Heart left ventricle (tissue), 16 donors: ENCODE results near the gene C8B. TPM values are rescaled to one million over a fixed set of nuclear protein-coding genes. Genes with fewer than 3 reads are reported as not detected.

Experiments
- ATAC-seq, 4 donors: fragments of 200-7000 bp; cut with Tn5 transposase; one replicate each; pipeline ENCODE4 v1.9.1; 2020 to 2022; ENCODE audit warnings: moderate library complexity in 4 of 4, mild to moderate bottlenecking in 3 of 4, moderate number of reproducible peaks in 1 of 4
- DNase-seq, 5 donors: peaks; one replicate each; pipeline ENCODE4 v3.0.0-alpha.2; 2020
- H3K27ac ChIP-seq, 12 donors: fragments of 200-600 bp; sonication (generic) in 4 of 12; one replicate each; pipeline versions ENCODE4 v1.5.0 to v1.8.0; 2016 to 2022; ENCODE audit warnings: mild to moderate bottlenecking in 2 of 12
- H3K27me3 ChIP-seq, 9 donors: fragments of 200-600 bp; sonication (generic) in 2 of 9; one replicate each; pipeline versions ENCODE4 v1.5.1 to v1.8.0; 2016 to 2022; ENCODE audit warnings: mild to moderate bottlenecking in 3 of 9
- H3K36me3 ChIP-seq, 9 donors: fragments of 200-600 bp; sonication (generic) in 2 of 9; one replicate each; pipeline versions ENCODE4 v1.5.0 to v1.8.0; 2018 to 2022; ENCODE audit warnings: mild to moderate bottlenecking in 2 of 9
- H3K4me1 ChIP-seq, 12 donors: fragments of 200-600 bp; sonication (generic) in 4 of 12; one replicate each; pipeline versions ENCODE4 v1.5.0 to v1.8.0; 2016 to 2022; ENCODE audit warnings: mild to moderate bottlenecking in 3 of 12
- H3K4me3 ChIP-seq, 12 donors: fragments of 200-600 bp; sonication (generic) in 4 of 12; one replicate each; pipeline versions ENCODE4 v1.5.0 to v1.8.0; 2017 to 2022; ENCODE audit warnings: mild to moderate bottlenecking in 9 of 12, moderate library complexity in 4 of 12
- H3K9me3 ChIP-seq, 12 donors: fragments of 200-600 bp; sonication (generic) in 4 of 12; one replicate each; pipeline versions ENCODE4 v1.5.0 to v1.8.0; 2016 to 2022; ENCODE audit warnings: mild to moderate bottlenecking in 1 of 12
- POLR2A ChIP-seq, 2 donors: fragments of 450-650 bp; IDR thresholded peaks; one replicate each; pipeline ENCODE4 v1.6.1; 2017; ENCODE audit warnings: antibody characterized with exemption in 2 of 2, mild to moderate bottlenecking in 2 of 2, moderate library complexity in 2 of 2
- WGBS, 4 donors: extraction: QIAGEN DNeasy Blood & Tissue Kit in 2 of 4; methylation state at CpG; one replicate each; pipeline versions ENCODE4 v1.1.5 to v1.1.7; 2013 to 2018; 5-methylcytosine and 5-hydroxymethylcytosine counted together
- intact Hi-C, 10 donors: fragments of 100-400 bp; cut with DNase I; formaldehyde crosslinking; loops; one replicate each; pipeline versions ENCODE4 v1.11.1 to v1.14.2; 2022
- polyA plus RNA-seq, 2 donors: library from polyadenylated mRNA; stranded (reverse); fragments of 200-250 nt; gene quantifications; one replicate each; pipeline ENCODE4 v1.2.3, GENCODE V29; 2013
- total RNA-seq, 9 donors: library from RNA; depleted of rRNA in 2 of 9; stranded (reverse); fragments of >200 nt in 2 of 9; fragmentation: NEBNext Ultra II Directional in 3 of 9; extraction: Animal tissue kit (Norgen Biotek cat#: 25700) in 3 of 9; gene quantifications; one replicate each; pipeline versions ENCODE4 v1.1.0 to v1.2.4, GENCODE V29; 2016 to 2023
- TF ChIP-seq, protein P1 (sequence below), 12 donors: fragments of 200-600 bp; sonication (generic) in 4 of 12; IDR thresholded peaks; one replicate each; pipeline versions ENCODE4 v1.5.0 to v1.8.0; 2018 to 2022; ENCODE audit warnings: antibody characterized with exemption in 12 of 12, mild to moderate bottlenecking in 5 of 12
- donor health status: ischemic (EF 13 %, LVEDD 7.1; RV severe dilation, severe dysfunction).
- donor health status: healthy with polysubstance abuse.
- donor health status: DM: no; HTN: yes; CAD: no.
- donor health status: DM: no; HTN: no; CAD: no.
- donor health status: ischemic (EF 25% LVEDD 6.9; RV normal size, moderate dysfunction).
- donor health status: ischemic (EF 25% LVEDD 5.7; RV mildly dilated, moderate dysfunction).
- donor health status: healthy.
- donor health status: DM: yes; HTN: yes; CAD: no.
- donor health status: ischemic (EF 35%, LVEDD 5.7; RV mildly dilated, moderate dysfunction).
- donor health status: nonischemic (EF 11% LVEDD 7.7; RV severe dilation, severe dysfunction).
- donor health status: DM: yes; HTN: yes; CAD: no.
- donor health status: PGD.
- donor health status: ischemic (EF 29% LVEDD 5.4; RV normal size, mild dysfunction).
- donor health status: nonischemic (EF 23%, LVEDD 6.1; RV moderate dilation, normal function).

C8B gene
- total and polyA plus RNA-seq, 11 donors, result not detected

DNA sequence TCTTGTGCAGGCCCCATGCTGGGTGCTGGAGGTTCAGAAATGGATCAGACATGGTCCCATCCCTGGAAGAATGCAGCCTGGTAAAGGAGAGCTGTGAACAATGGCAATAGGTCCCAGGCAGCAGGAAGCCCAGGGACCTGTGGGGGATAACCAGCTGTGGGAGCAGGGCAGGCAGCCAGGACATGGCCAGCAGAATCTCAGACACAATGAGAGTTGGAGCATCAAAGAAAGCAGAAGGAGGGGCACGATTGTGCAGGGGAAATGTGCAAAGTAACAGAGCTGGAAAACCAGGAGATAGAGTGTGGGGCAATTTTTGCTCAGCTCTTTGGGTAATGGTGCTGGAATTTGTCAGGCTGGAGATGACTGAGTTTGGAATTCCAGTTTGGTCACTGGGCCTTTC is 44.3 kb downstream of the C8B start:
- Histone ChIP-seq H3K27ac (no peak overlapping the region), H3K27me3 (no peaks in the 10 kb centered on the region), H3K4me3 (no peak overlapping the region), H3K9me3 (no peaks in the 10 kb centered on the region), H3K4me1 (no peaks in the 10 kb centered on the region), H3K36me3 (no peaks in the 10 kb centered on the region)
- TF ChIP-seq, protein P1, sequence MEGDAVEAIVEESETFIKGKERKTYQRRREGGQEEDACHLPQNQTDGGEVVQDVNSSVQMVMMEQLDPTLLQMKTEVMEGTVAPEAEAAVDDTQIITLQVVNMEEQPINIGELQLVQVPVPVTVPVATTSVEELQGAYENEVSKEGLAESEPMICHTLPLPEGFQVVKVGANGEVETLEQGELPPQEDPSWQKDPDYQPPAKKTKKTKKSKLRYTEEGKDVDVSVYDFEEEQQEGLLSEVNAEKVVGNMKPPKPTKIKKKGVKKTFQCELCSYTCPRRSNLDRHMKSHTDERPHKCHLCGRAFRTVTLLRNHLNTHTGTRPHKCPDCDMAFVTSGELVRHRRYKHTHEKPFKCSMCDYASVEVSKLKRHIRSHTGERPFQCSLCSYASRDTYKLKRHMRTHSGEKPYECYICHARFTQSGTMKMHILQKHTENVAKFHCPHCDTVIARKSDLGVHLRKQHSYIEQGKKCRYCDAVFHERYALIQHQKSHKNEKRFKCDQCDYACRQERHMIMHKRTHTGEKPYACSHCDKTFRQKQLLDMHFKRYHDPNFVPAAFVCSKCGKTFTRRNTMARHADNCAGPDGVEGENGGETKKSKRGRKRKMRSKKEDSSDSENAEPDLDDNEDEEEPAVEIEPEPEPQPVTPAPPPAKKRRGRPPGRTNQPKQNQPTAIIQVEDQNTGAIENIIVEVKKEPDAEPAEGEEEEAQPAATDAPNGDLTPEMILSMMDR (IDR thresholded peaks at IDR 0.05), result no peak
- TF ChIP-seq POLR2A (IDR thresholded peaks at IDR 0.05), result no peak
- intact Hi-C loops, result no loop called here
- ATAC-seq (no peak), DNase-seq (no peak)
- 18 to 39% (median 23%) methylated on average over 1 of the region's 1 CpG for WGBS, 4 donors

DNA sequence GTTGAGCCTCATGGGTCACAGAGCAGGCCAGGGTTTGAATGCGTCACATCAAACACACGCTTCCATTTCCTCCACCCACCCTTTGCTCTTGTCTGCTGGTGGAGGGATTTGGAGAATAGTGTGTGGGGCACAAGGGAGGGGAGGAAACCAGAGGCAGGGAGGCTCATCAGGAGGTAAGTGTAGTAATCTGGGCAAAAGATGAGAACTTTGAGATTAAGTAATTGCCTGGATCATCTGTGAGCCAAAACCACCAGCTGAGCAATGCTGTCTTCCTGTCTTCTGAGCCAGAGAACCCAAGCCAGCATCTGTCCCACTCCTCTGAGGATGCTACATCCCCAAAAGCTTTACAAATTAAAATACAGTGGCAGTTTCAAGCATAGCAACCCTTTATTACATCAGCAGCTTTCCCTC is 45.2 kb downstream of the C8B start:
- no peak overlapping the region for H3K27ac ChIP-seq
- H3K4me3 ChIP-seq, result no peak overlapping the region
- H3K27me3 ChIP-seq, result no peaks in the 10 kb centered on the region
- H3K36me3 ChIP-seq, result no peaks in the 10 kb centered on the region
- peak in 2 of 4 donors; percentile 33 to 54 for ATAC-seq
- no peak for TF ChIP-seq POLR2A (IDR thresholded peaks at IDR 0.05)
- TF ChIP-seq, protein P1 (IDR thresholded peaks at IDR 0.05), result no peak
- intact Hi-C loops, result no loop called here
- no peaks in the 10 kb centered on the region for H3K4me1 ChIP-seq
- H3K9me3 ChIP-seq, result no peaks in the 10 kb centered on the region
- no peak for DNase-seq
- 59 to 80% (median 68%) methylated on average over 2 of the region's 2 CpGs for WGBS, 4 donors

DNA sequence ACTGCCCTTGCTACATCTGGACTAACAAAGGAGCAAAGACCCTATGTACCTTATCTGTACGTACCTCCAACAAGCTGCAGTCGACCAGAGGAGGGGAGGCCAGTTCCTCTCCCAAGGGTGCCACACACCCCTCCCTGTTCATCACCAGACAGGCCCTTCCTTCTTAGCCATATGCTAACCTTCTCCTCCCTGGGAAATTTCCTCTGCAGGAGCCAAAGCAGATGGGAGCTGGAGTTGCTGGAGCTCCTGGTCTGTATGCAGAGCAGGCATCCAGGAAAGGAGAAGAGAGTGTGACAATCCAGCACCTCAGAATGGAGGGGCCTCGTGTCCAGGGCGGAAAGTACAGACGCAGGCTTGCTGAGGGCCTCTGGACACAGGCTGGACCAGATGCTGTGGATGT is 48.5 kb downstream of the C8B start:
- no peaks in the 10 kb centered on the region for H3K27me3 ChIP-seq
- H3K27ac ChIP-seq, result no peak overlapping the region
- no peaks in the 10 kb centered on the region for H3K9me3 ChIP-seq
- WGBS, 4 donors, result 59 to 82% (median 73%) methylated on average over 5 of the region's 5 CpGs
- DNase-seq (no peak), ATAC-seq (no peak)
- no peak overlapping the region for H3K4me3 ChIP-seq
- H3K4me1 ChIP-seq, result no peaks in the 10 kb centered on the region
- intact Hi-C loops, result no loop called here
- H3K36me3 ChIP-seq, result no peaks in the 10 kb centered on the region
- no peak for TF ChIP-seq POLR2A (IDR thresholded peaks at IDR 0.05)
- TF ChIP-seq, protein P1 (IDR thresholded peaks at IDR 0.05), result no peak

DNA sequence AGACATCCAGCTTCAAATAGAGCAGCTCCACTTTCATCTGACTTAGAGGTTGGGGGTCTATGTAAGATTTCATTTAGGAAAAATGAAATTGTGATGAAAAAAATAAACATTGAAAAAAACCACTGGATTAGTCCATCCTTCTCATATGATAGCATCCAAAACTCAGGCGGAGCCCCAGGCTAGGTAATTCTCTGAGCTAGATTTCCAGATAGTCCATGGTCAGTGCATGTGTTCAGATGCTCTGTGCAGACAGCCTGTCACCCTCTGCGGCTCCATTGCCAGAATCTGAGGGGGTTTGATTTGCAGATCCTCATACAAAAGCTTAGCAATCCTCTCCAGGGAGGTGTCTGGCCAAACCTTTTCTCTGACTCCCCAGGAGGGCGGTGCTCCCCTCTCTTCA is 49.2 kb downstream of the C8B start:
- 82 to 90% (median 84%) methylated on average over 3 of the region's 3 CpGs for WGBS, 4 donors
- H3K4me3 ChIP-seq, result no peak overlapping the region
- intact Hi-C loops, result no loop called here

More for the DNA sequence above, 49.2 kb downstream of the C8B start:
- no peak for DNase-seq
- no peak for TF ChIP-seq POLR2A (IDR thresholded peaks at IDR 0.05)
- TF ChIP-seq, protein P1 (IDR thresholded peaks at IDR 0.05), result no peak
- Histone ChIP-seq H3K9me3 (no peaks in the 10 kb centered on the region), H3K36me3 (no peaks in the 10 kb centered on the region), H3K4me1 (no peaks in the 10 kb centered on the region), H3K27me3 (no peaks in the 10 kb centered on the region), H3K27ac (no peak overlapping the region)
- no peak for ATAC-seq
